Neuronal stem cell (in vitro differentiated cells): ENCODE measurements around the gene POLN.

Source experiments
- DNase-seq: peaks from one replicate; pipeline ENCODE4 v3.0.0-alpha.2; 2013; ENCODE audit warnings: low spot score
- H2AFZ ChIP-seq: one replicate; pipeline ENCODE4 v1.6.1; 2013; ENCODE audit warnings: mild to moderate bottlenecking, low read length, inconsistent platforms
- H2AK5ac ChIP-seq: 2 replicates; pipeline ENCODE4 v1.6.1; 2013; ENCODE audit warnings: low read depth, mild to moderate bottlenecking, inconsistent platforms, low read length, moderate library complexity, mixed read lengths
- H2BK120ac ChIP-seq: 2 replicates; pipeline ENCODE4 v1.6.1; 2013; ENCODE audit warnings: low read depth, mild to moderate bottlenecking, inconsistent platforms, low read length, moderate library complexity, mixed read lengths
- H2BK12ac ChIP-seq: one replicate; pipeline ENCODE4 v1.6.1; 2013; ENCODE audit warnings: low read length, inconsistent platforms
- H2BK15ac ChIP-seq: 2 replicates; pipeline ENCODE4 v1.6.1; 2013; ENCODE audit warnings: mild to moderate bottlenecking, low read length, inconsistent platforms, mixed read lengths
- H2BK5ac ChIP-seq: one replicate; pipeline ENCODE4 v1.6.1; 2013; ENCODE audit warnings: inconsistent platforms, mild to moderate bottlenecking, low read length, moderate library complexity
- H3K14ac ChIP-seq: one replicate; pipeline ENCODE4 v1.6.1; 2013; ENCODE audit warnings: low read length, inconsistent platforms
- H3K18ac ChIP-seq: 2 replicates; pipeline ENCODE4 v1.6.1; 2013; ENCODE audit warnings: low read length, inconsistent platforms
- H3K23ac ChIP-seq: 2 replicates; pipeline ENCODE4 v1.6.1; 2013; ENCODE audit warnings: low read depth, mild to moderate bottlenecking, mixed read lengths, low read length, inconsistent platforms; ENCODE audit not compliant: poor library complexity
- H3K27ac ChIP-seq: replicated peaks from 3 replicates; pipeline ENCODE4 v1.5.1; 2013; ENCODE audit warnings: low read length, inconsistent platforms
- H3K27me3 ChIP-seq, 3 experiments: 2 replicates each; pipeline ENCODE4 v1.6.1; 2013; ENCODE audit warnings: low read length in 3 of 3, mild to moderate bottlenecking in 2 of 3, inconsistent platforms in 1 of 3, low read depth in 1 of 3, mixed read lengths in 1 of 3, moderate library complexity in 1 of 3; ENCODE audit not compliant: control insufficient read depth in 3 of 3, insufficient read depth in 3 of 3
- H3K36me3 ChIP-seq, 2 donors: replicated peaks in 1 of 2; 2 replicates each; pipeline ENCODE4 v1.6.1; 2013; ENCODE audit warnings: low read length in 2 of 2; ENCODE audit not compliant: control insufficient read depth in 2 of 2, insufficient read depth in 2 of 2
- H3K4ac ChIP-seq: 2 replicates; pipeline ENCODE4 v1.6.1; 2013; ENCODE audit warnings: inconsistent platforms, mild to moderate bottlenecking, low read length, moderate library complexity
- H3K4me1 ChIP-seq, 2 donors: 1 replicate in 1 of 2; 2 replicates in 1 of 2; pipeline ENCODE4 v1.6.1; 2013; ENCODE audit warnings: low read length in 2 of 2, low read depth in 1 of 2; ENCODE audit not compliant: control insufficient read depth in 2 of 2, insufficient read depth in 1 of 2
- H3K4me2 ChIP-seq: one replicate; pipeline ENCODE4 v1.6.1; 2013; ENCODE audit warnings: mild to moderate bottlenecking, low read length, inconsistent platforms; ENCODE audit not compliant: insufficient read depth, poor library complexity, severe bottlenecking
- H3K4me3 ChIP-seq, 2 donors: 2 replicates each; pipeline ENCODE4 v1.5.1; 2013; ENCODE audit warnings: low read length in 2 of 2, mild to moderate bottlenecking in 2 of 2, inconsistent platforms in 1 of 2, moderate library complexity in 1 of 2
- H3K79me1 ChIP-seq: one replicate; pipeline ENCODE4 v1.6.1; 2013; ENCODE audit warnings: low read depth, mild to moderate bottlenecking, inconsistent platforms, low read length, moderate library complexity
- H3K9ac ChIP-seq: one replicate; pipeline ENCODE4 v1.6.1; 2013; ENCODE audit warnings: mild to moderate bottlenecking, low read depth, low read length, inconsistent platforms; ENCODE audit not compliant: poor library complexity
- H3K9me3 ChIP-seq, 2 donors: replicated peaks in 1 of 2; 2 replicates each; pipeline versions ENCODE3 to v1.6.1; 2013; ENCODE audit warnings: low read length in 2 of 2, mild to moderate bottlenecking in 2 of 2, inconsistent platforms in 1 of 2, low read depth in 1 of 2, mixed read lengths in 1 of 2, moderate library complexity in 1 of 2; ENCODE audit not compliant: control insufficient read depth in 2 of 2, insufficient read depth in 1 of 2
- H4K8ac ChIP-seq: one replicate; pipeline ENCODE4 v1.6.1; 2013; ENCODE audit warnings: low read depth, mild to moderate bottlenecking, inconsistent platforms, low read length, moderate library complexity
- H4K91ac ChIP-seq: one replicate; pipeline ENCODE4 v1.6.1; 2013; ENCODE audit warnings: low read length, low read depth, mild to moderate bottlenecking, inconsistent platforms; ENCODE audit not compliant: poor library complexity
- WGBS, 2 donors: extraction: QIAGEN DNeasy Blood & Tissue Kit; methylation state at CpG; one replicate each; pipeline ENCODE4 v1.1.7; 2013; ENCODE audit warnings: missing lambda C conversion rate in 2 of 2, mixed read lengths in 1 of 2; ENCODE audit not compliant: insufficient read length in 2 of 2, insufficient replicate concordance in 1 of 2; ENCODE audit errors: extremely low coverage in 2 of 2; 5-methylcytosine and 5-hydroxymethylcytosine counted together

POLN gene

GRCh38 chr4:2069161-2069971 lies 172.6 kb downstream of the POLN start:
- peak overlapping the region; percentile 12 for H3K9ac ChIP-seq
- H3K18ac ChIP-seq: peak overlapping the region; percentile 64
- no peak overlapping the region for H4K91ac ChIP-seq
- H2BK12ac ChIP-seq: no peak overlapping the region
- peaks cover 2% of the 10 kb centered on the region for H3K79me1 ChIP-seq
- peak overlapping the region; percentile 13 for H2BK5ac ChIP-seq
- peaks cover 3 to 22% of the 10 kb centered on the region in 2 donors for H3K36me3 ChIP-seq
- H2BK15ac ChIP-seq: peak overlapping the region; percentile 17
- H3K9me3 ChIP-seq: peaks cover 0 to 2% of the 10 kb centered on the region in 2 donors
- H2AK5ac ChIP-seq: peak overlapping the region; percentile 75
- no peak overlapping the region for H3K4ac ChIP-seq
- H3K14ac ChIP-seq: peak overlapping the region; percentile 98
- no peak overlapping the region for H4K8ac ChIP-seq
- no peak overlapping the region for H3K27ac ChIP-seq
- no peak overlapping the region for H2AFZ ChIP-seq
- no peak overlapping the region for H3K4me3 ChIP-seq
- DNase-seq: no peak
- H3K27me3 ChIP-seq: no peaks in the 10 kb centered on the region
- H3K4me1 ChIP-seq: peaks cover 15 to 45% of the 10 kb centered on the region in 2 donors
- peak overlapping the region; percentile 93 for H3K23ac ChIP-seq
- peak overlapping the region; percentile 18 for H3K4me2 ChIP-seq
- WGBS, 2 donors: no CpG with 5 or more reads among the region's 17 CpGs
- no peak overlapping the region for H2BK120ac ChIP-seq

- Histone ChIP-seq H3K27ac (no peak overlapping the region), H3K23ac (no peak overlapping the region), H3K27me3 (no peaks in the 10 kb centered on the region), H3K4me3 (no peak overlapping the region), H3K4me1 (peaks cover 15 to 40% of the 10 kb centered on the region in 2 donors), H3K18ac (no peak overlapping the region), H3K14ac (no peak overlapping the region), H3K4ac (no peak overlapping the region), H3K36me3 (peaks cover 3 to 30% of the 10 kb centered on the region in 2 donors), H3K9me3 (peaks cover 0 to 2% of the 10 kb centered on the region in 2 donors), H4K8ac (no peak overlapping the region), H2BK5ac (no peak overlapping the region), H2AK5ac (no peak overlapping the region), H2AFZ (no peak overlapping the region), H3K79me1 (peaks cover 2% of the 10 kb centered on the region), H2BK120ac (no peak overlapping the region), H3K9ac (no peak overlapping the region), H2BK15ac (no peak overlapping the region), H2BK12ac (no peak overlapping the region), H4K91ac (no peak overlapping the region), H3K4me2 (no peak overlapping the region)
- no peak for DNase-seq
- no CpG with 5 or more reads among the region's 11 CpGs for WGBS, 2 donors
These were observed 173.4 kb downstream of the POLN start for GRCh38 chr4:2068566-2068965.

- H3K14ac ChIP-seq: no peak overlapping the region
- H2AFZ ChIP-seq: no peak overlapping the region
- no peak overlapping the region for H4K8ac ChIP-seq
- peaks cover 3 to 34% of the 10 kb centered on the region in 2 donors for H3K36me3 ChIP-seq
- no peak overlapping the region for H3K4ac ChIP-seq
- no peak overlapping the region for H2BK12ac ChIP-seq
- no peak overlapping the region for H3K9ac ChIP-seq
- no peak overlapping the region for H4K91ac ChIP-seq
- H2BK5ac ChIP-seq: no peak overlapping the region
- H2BK120ac ChIP-seq: no peak overlapping the region
- no peak overlapping the region for H3K23ac ChIP-seq
- DNase-seq: no peak
- peak overlapping the region in 1 of 2 donors; percentile 5 for H3K4me3 ChIP-seq
- no peak overlapping the region for H3K27ac ChIP-seq
- peaks cover 15 to 37% of the 10 kb centered on the region in 2 donors for H3K4me1 ChIP-seq
- no peak overlapping the region for H3K4me2 ChIP-seq
- H3K18ac ChIP-seq: no peak overlapping the region
- H2AK5ac ChIP-seq: no peak overlapping the region
- H3K9me3 ChIP-seq: peaks cover 0 to 2% of the 10 kb centered on the region in 2 donors
- H2BK15ac ChIP-seq: no peak overlapping the region
- WGBS, 2 donors: no CpG with 5 or more reads among the region's 13 CpGs
- peaks cover 2% of the 10 kb centered on the region for H3K79me1 ChIP-seq
- no peaks in the 10 kb centered on the region for H3K27me3 ChIP-seq
These were observed 173.8 kb downstream of the POLN start for GRCh38 chr4:2068198-2068470.

- H3K36me3 ChIP-seq: peaks cover 3 to 39% of the 10 kb centered on the region in 2 donors
- H3K4me3 ChIP-seq: peak overlapping the region in 1 of 2 donors; percentile 5
These were observed 174.3 kb downstream of the POLN start for GRCh38 chr4:2067446-2068197.

More at GRCh38 chr4:2067446-2068197, 174.3 kb downstream of the POLN start:
- H3K14ac ChIP-seq: no peak overlapping the region
- no peak overlapping the region for H3K4ac ChIP-seq
- H3K27me3 ChIP-seq: no peaks in the 10 kb centered on the region
- H4K91ac ChIP-seq: no peak overlapping the region
- peaks cover 0 to 2% of the 10 kb centered on the region in 2 donors for H3K9me3 ChIP-seq
- no peak overlapping the region for H3K23ac ChIP-seq
- DNase-seq: no peak
- peaks cover 4% of the 10 kb centered on the region for H3K79me1 ChIP-seq
- H2BK5ac ChIP-seq: no peak overlapping the region
- H2BK120ac ChIP-seq: no peak overlapping the region
- no peak overlapping the region for H2AFZ ChIP-seq
- no peak overlapping the region for H3K9ac ChIP-seq
- no peak overlapping the region for H3K4me2 ChIP-seq
- H3K27ac ChIP-seq: no peak overlapping the region
- H4K8ac ChIP-seq: no peak overlapping the region
- peaks cover 15 to 32% of the 10 kb centered on the region in 2 donors for H3K4me1 ChIP-seq
- H3K18ac ChIP-seq: peak overlapping the region; percentile 27
- H2BK12ac ChIP-seq: no peak overlapping the region
- no peak overlapping the region for H2BK15ac ChIP-seq
- no peak overlapping the region for H2AK5ac ChIP-seq
- no CpG with 5 or more reads among the region's 26 CpGs for WGBS, 2 donors
